ENCODE results near the gene ZNF525. TPM values are rescaled to one million over a fixed set of nuclear protein-coding genes. Genes with fewer than 3 reads are reported as not detected.

Gene ZNF525
- total RNA-seq, 4 donors from 2014 or later = 9.6 to 14.5 (median 12.3) TPM

- peaks cover 0 to 6% (median 0%) of the 10 kb centered on the region in 4 donors for H3K9me3 ChIP-seq
- no peak overlapping the region for H3K27ac ChIP-seq (replicated peaks in 1 of 4)
- 39% methylated on average over 3 of the region's 3 CpGs for WGBS
- H3K4me1 ChIP-seq = peaks cover 0 to 4% (median 0%) of the 10 kb centered on the region in 4 donors
- no peak overlapping the region for H3K4me3 ChIP-seq
- no peak for TF ChIP-seq EP300 (IDR thresholded peaks at IDR 0.05)
- no peaks in the 10 kb centered on the region for H3K27me3 ChIP-seq
- intact Hi-C loops (cut with DNase I) = no loop called here
- H3K36me3 ChIP-seq = peaks cover 0 to 10% (median 0%) of the 10 kb centered on the region in 4 donors
- no peak for DNase-seq (ENCODE audit: extremely low spot score)
Measured at GRCh38 chr19:53388168-53388567, 22.7 kb downstream of the ZNF525 start.

GRCh38 chr19:53388904-53389303, 23.4 kb downstream of the ZNF525 start:
- Histone ChIP-seq H3K4me1 (peaks cover 0 to 4% (median under 1%) of the 10 kb centered on the region in 4 donors), H3K27me3 (no peaks in the 10 kb centered on the region), H3K4me3 (no peak overlapping the region), H3K27ac (replicated peaks in 1 of 4) (no peak overlapping the region), H3K9me3 (peaks cover 0 to 3% (median 0%) of the 10 kb centered on the region in 4 donors), H3K36me3 (peaks cover 0 to 10% (median 0%) of the 10 kb centered on the region in 4 donors)
- intact Hi-C loops (cut with DNase I) = no loop called here
- DNase-seq (ENCODE audit: extremely low spot score) = no peak
- TF ChIP-seq POLR2A (IDR thresholded peaks at IDR 0.05; ENCODE audit: low read depth) (no peak), POLR2AphosphoS5 (IDR thresholded peaks at IDR 0.05) (no peak), EP300 (IDR thresholded peaks at IDR 0.05) (no peak), CTCF (IDR thresholded peaks at IDR 0.05) (no peak)
- 86% methylated on average over 5 of the region's 5 CpGs for WGBS

GRCh38 chr19:53389571-53389970, 24.1 kb downstream of the ZNF525 start:
- intact Hi-C loops (cut with DNase I) = no loop called here
- no peak for DNase-seq (ENCODE audit: extremely low spot score)
- H3K36me3 ChIP-seq = peaks cover 0 to 10% (median 0%) of the 10 kb centered on the region in 4 donors
- no peaks in the 10 kb centered on the region for H3K27me3 ChIP-seq
- no peak overlapping the region for H3K4me3 ChIP-seq
- no peak overlapping the region for H3K27ac ChIP-seq (replicated peaks in 1 of 4)
- no peak for TF ChIP-seq POLR2AphosphoS5 (IDR thresholded peaks at IDR 0.05)
- no peak for TF ChIP-seq EP300 (IDR thresholded peaks at IDR 0.05)
- no peak for TF ChIP-seq CTCF (IDR thresholded peaks at IDR 0.05)
- no peak for TF ChIP-seq POLR2A (IDR thresholded peaks at IDR 0.05; ENCODE audit: low read depth)
- H3K9me3 ChIP-seq = no peaks in the 10 kb centered on the region
- 67% methylated on average over 8 of the region's 8 CpGs for WGBS
- H3K4me1 ChIP-seq = peaks cover 0 to 11% (median 7%) of the 10 kb centered on the region in 4 donors

GRCh38 chr19:53389978-53390377, 24.5 kb downstream of the ZNF525 start:
- no peak overlapping the region for H3K4me3 ChIP-seq
- peaks cover 0 to 8% (median 0%) of the 10 kb centered on the region in 4 donors for H3K36me3 ChIP-seq
- no peaks in the 10 kb centered on the region for H3K9me3 ChIP-seq
- no peak for TF ChIP-seq EP300 (IDR thresholded peaks at IDR 0.05)
- TF ChIP-seq CTCF (IDR thresholded peaks at IDR 0.05) = no peak
- TF ChIP-seq POLR2AphosphoS5 (IDR thresholded peaks at IDR 0.05) = no peak
- no peak for TF ChIP-seq POLR2A (IDR thresholded peaks at IDR 0.05; ENCODE audit: low read depth)
- peaks cover 0 to 12% (median 9%) of the 10 kb centered on the region in 4 donors for H3K4me1 ChIP-seq
- no peaks in the 10 kb centered on the region for H3K27me3 ChIP-seq
- no peak overlapping the region for H3K27ac ChIP-seq (replicated peaks in 1 of 4)
- 34% methylated on average over 21 of the region's 22 CpGs for WGBS
- intact Hi-C loops (cut with DNase I) = loop anchor here (10.0 kb wide), 1 partner anchor 195 kb away; the partner anchor contains the start of gene ZNF665
- no peak for DNase-seq (ENCODE audit: extremely low spot score)

GRCh38 chr19:53394522-53394973, 29.0 kb downstream of the ZNF525 start:
- WGBS = 2% methylated on average over 18 of the region's 18 CpGs
- peak; percentile 91 for DNase-seq (ENCODE audit: extremely low spot score)
- H3K4me3 ChIP-seq = peak overlapping the region; percentile 65 to 85 (median 74)

More at GRCh38 chr19:53394522-53394973, 29.0 kb downstream of the ZNF525 start:
- intact Hi-C loops (cut with DNase I) = loop anchor here (2.0 to 10.0 kb wide), 2 partner anchors 30 to 200 kb away; partner anchors contain the start of genes ZNF525 and ZNF665
- no peaks in the 10 kb centered on the region for H3K27me3 ChIP-seq
- peak overlapping the region; percentile 79 to 89 (median 84) for H3K27ac ChIP-seq (replicated peaks in 1 of 4)
- no peak for TF ChIP-seq CTCF (IDR thresholded peaks at IDR 0.05)
- TF ChIP-seq POLR2A (IDR thresholded peaks at IDR 0.05; ENCODE audit: low read depth) = no peak
- no peak for TF ChIP-seq POLR2AphosphoS5 (IDR thresholded peaks at IDR 0.05)
- no peak for TF ChIP-seq EP300 (IDR thresholded peaks at IDR 0.05)
- peaks cover 8 to 30% (median 26%) of the 10 kb centered on the region in 4 donors for H3K4me1 ChIP-seq
- peaks cover 0 to 18% (median 11%) of the 10 kb centered on the region in 4 donors for H3K36me3 ChIP-seq
- no peaks in the 10 kb centered on the region for H3K9me3 ChIP-seq
